ENCODE data around the gene SPTBN1.

- TF ChIP-seq YY1 (IDR thresholded peaks at IDR 0.05; ENCODE audit: insufficient read depth, insufficient read length): no peak
- no peak for TF ChIP-seq SUZ12 (IDR thresholded peaks at IDR 0.05; ENCODE audit: extremely low read depth, insufficient read depth, insufficient read length)
- no peak for TF ChIP-seq ZNF274 (IDR thresholded peaks at IDR 0.05; ENCODE audit: low read depth, low read length)
These were observed 19.8 kb downstream of the SPTBN1 start for GRCh38 chr2:54475919-54476318.
